Measurements from ENCODE around the gene MXD3.

MXD3 gene

GRCh38 chr5:177339107-177339638 is 27.5 kb upstream of the MXD3 start:
- no peak for DNase-seq

GRCh38 chr5:177338251-177339106 is 26.8 kb upstream of the MXD3 start:
- DNase-seq, result no peak

- no peak for DNase-seq
Observed at GRCh38 chr5:177336603-177337494, 25.2 kb upstream of the MXD3 start.

GRCh38 chr5:177336112-177336511 is 24.4 kb upstream of the MXD3 start:
- no peak for DNase-seq

- DNase-seq, result no peak
Observed at GRCh38 chr5:177335701-177336065, 24.0 kb upstream of the MXD3 start.

GRCh38 chr5:177334781-177335700 is 23.3 kb upstream of the MXD3 start:
- DNase-seq, result no peak

GRCh38 chr5:177334155-177334551 is 22.5 kb upstream of the MXD3 start:
- DNase-seq, result no peak

- no peak for DNase-seq
Observed at GRCh38 chr5:177333420-177334154, 21.9 kb upstream of the MXD3 start.

GRCh38 chr5:177332896-177333260 is 21.2 kb upstream of the MXD3 start:
- DNase-seq, result no peak

- DNase-seq, result no peak
Observed at GRCh38 chr5:177332031-177332895, 20.6 kb upstream of the MXD3 start.

- DNase-seq, result no peak
Observed at GRCh38 chr5:177330991-177331842, 19.5 kb upstream of the MXD3 start.

- DNase-seq, result no peak
Observed at GRCh38 chr5:177329883-177330282, 18.2 kb upstream of the MXD3 start.

GRCh38 chr5:177328545-177329231 is 17.0 kb upstream of the MXD3 start:
- no peak for DNase-seq

- DNase-seq, result no peak
Observed at GRCh38 chr5:177327539-177328522, 16.1 kb upstream of the MXD3 start.

- no peak for DNase-seq
Observed at GRCh38 chr5:177325868-177326381, 14.2 kb upstream of the MXD3 start.

GRCh38 chr5:177320879-177321278 is 9.2 kb upstream of the MXD3 start:
- DNase-seq, result no peak

- DNase-seq, result no peak
Observed at GRCh38 chr5:177319913-177320588, 8.4 kb upstream of the MXD3 start.
